K562 (cell line): ENCODE results near the gene TRIP6. TPM values are rescaled to one million over a fixed set of nuclear protein-coding genes. Genes with fewer than 3 reads are reported as not detected.

ENCODE experiments used
- ARID1B ChIP-seq: fragments of 450-650 bp; IDR thresholded peaks from 2 replicates; pipeline ENCODE4 v1.6.1; 2016; ENCODE audit warnings: antibody characterized with exemption, mild to moderate bottlenecking, inconsistent platforms
- BACH1 ChIP-seq: fragments of 200-800 bp; sonication (Bioruptor generic); IDR thresholded peaks from 2 replicates; pipeline ENCODE4 v1.6.1; 2016; ENCODE audit warnings: missing genetic modification characterization, missing compliant biosample characterization
- ELF4 ChIP-seq: fragments of 450-650 bp; formaldehyde crosslinking; IDR thresholded peaks from 2 replicates; pipeline ENCODE4 v1.4.0; 2022; ENCODE audit warnings: missing genetic modification characterization
- HNRNPL ChIP-seq: fragments of 200-400 bp; formaldehyde crosslinking; IDR thresholded peaks from 2 replicates; pipeline ENCODE4 v1.6.1; 2017; ENCODE audit warnings: low read depth, mild to moderate bottlenecking, low read length
- NFIC ChIP-seq: fragments of 450-650 bp; IDR thresholded peaks from 2 replicates; pipeline ENCODE4 v1.6.1; 2017; ENCODE audit warnings: mild to moderate bottlenecking, inconsistent platforms
- RBFOX2 ChIP-seq: fragments of 200-400 bp; formaldehyde crosslinking; IDR thresholded peaks from 2 replicates; pipeline ENCODE4 v1.6.1; 2017; ENCODE audit warnings: low read depth, mild to moderate bottlenecking, low read length, moderate library complexity
- RFX5 ChIP-seq: IDR thresholded peaks from 2 replicates; pipeline ENCODE4 v1.6.1; 2011; ENCODE audit warnings: low read depth, mild to moderate bottlenecking, improper control_type of control experiment, low read length
- TCF3 ChIP-seq: sonication (generic); formaldehyde crosslinking; IDR thresholded peaks from 2 replicates; pipeline ENCODE4 v1.4.0; 2020; ENCODE audit warnings: mild to moderate bottlenecking, missing genetic modification reagents
- THAP12 ChIP-seq: fragments of 250-450 bp; sonication (Bioruptor Pico); IDR thresholded peaks from 2 replicates; pipeline ENCODE4 v1.9.0; 2021; ENCODE audit warnings: mild to moderate bottlenecking, inconsistent platforms
- ZBTB49 ChIP-seq: sonication (generic); formaldehyde crosslinking; IDR thresholded peaks from 2 replicates; pipeline ENCODE4 v1.8.0; 2022; ENCODE audit warnings: missing genetic modification reagents, mild to moderate bottlenecking, borderline replicate concordance
- polyA plus RNA-seq, 8 experiments: library from polyadenylated mRNA; depleted of rRNA in 4 of 8; stranded (reverse) in 5 of 8; unstranded in 3 of 8; fragments of >200 nt; fragmentation: Nextera tagmentation in 2 of 8; fragmentation: Illumina TruSeq in 1 of 8; extraction: Ambion mirVana in 2 of 8; extraction: Trizol in 1 of 8; gene quantifications; 2 replicates each; pipeline versions ENCODE4 v1.2.1 to v1.2.3, GENCODE V29; 2011 to 2014; ENCODE audit warnings: inconsistent platforms in 1 of 8, missing spikeins in 1 of 8
- total RNA-seq, 7 experiments: library from RNA; depleted of rRNA in 6 of 7; stranded (reverse); fragments of >200 nt in 6 of 7; fragmentation: Illumina TruSeq in 2 of 7; extraction: Trizol in 2 of 7; gene quantifications; 2 replicates each; pipeline versions ENCODE4 v1.2.1 to v1.2.3, GENCODE V29; 2011 to 2021; ENCODE audit warnings: low replicate concordance in 1 of 7

TRIP6 gene
- total and polyA plus RNA-seq, 9 of the 15 experiments (the other 6 are each of a cell fraction or from before 2014, with no cell fraction given), result 5.9 to 141 (median 54.0) TPM

GRCh38 chr7:100893910-100894721 lies 26.9 kb downstream of the TRIP6 start (continued):
- TF ChIP-seq THAP12 (CRISPR knock-in tag) (peak; percentile 21; the same call in 1 of the 2 replicates), TCF3 (peak; percentile 35; the same call in 1 of the 2 replicates), BACH1 (tag) (no peak), ZBTB49 (CRISPR knock-in tag) (no peak), ELF4 (CRISPR knock-in tag) (0 out of 2 replicates have a peak, but pooled peaks have one; percentile 32), HNRNPL (0 out of 2 replicates have a peak, but pooled peaks have one; percentile 47), RFX5 (no peak), NFIC (peak; percentile 40; the same call in 1 of the 2 replicates), RBFOX2 (0 out of 2 replicates have a peak, but pooled peaks have one; percentile 27), ARID1B (peak; percentile 55)
